NK-92 (cell line): Measurements from ENCODE around the gene PXMP4.

Experiments
- DNase-seq: peaks from one replicate; lab custom pipeline; 2025; ENCODE audit not compliant: unreplicated experiment; lab: John Stamatoyannopoulos, UW

The PXMP4 gene

GRCh38 chr20:33670715-33671499 lies 49.2 kb downstream of the PXMP4 start:
- DNase-seq = no peak

GRCh38 chr20:33669873-33670640 lies 50.1 kb downstream of the PXMP4 start:
- DNase-seq = no peak

- DNase-seq = no peak
Observed at GRCh38 chr20:33669224-33669623, 50.9 kb downstream of the PXMP4 start.

GRCh38 chr20:33668466-33669155 lies 51.5 kb downstream of the PXMP4 start:
- DNase-seq = no peak

GRCh38 chr20:33667676-33668465 lies 52.2 kb downstream of the PXMP4 start:
- DNase-seq = no peak

GRCh38 chr20:33667245-33667675 lies 52.9 kb downstream of the PXMP4 start:
- no peak for DNase-seq

GRCh38 chr20:33666293-33667244 lies 53.5 kb downstream of the PXMP4 start, which contains the start of gene ACTL10:
Gene ACTL10, plus strand, starts transcription at chr20:33666943. Its CDS starts 555 bp downstream, at chr20:33667498.
- no peak for DNase-seq

GRCh38 chr20:33664762-33665144 lies 55.4 kb downstream of the PXMP4 start:
- no peak for DNase-seq

- DNase-seq = no peak
Observed at GRCh38 chr20:33664085-33664761, 55.9 kb downstream of the PXMP4 start.

GRCh38 chr20:33663161-33664084 lies 56.7 kb downstream of the PXMP4 start:
- DNase-seq = no peak

- DNase-seq = no peak
Observed at GRCh38 chr20:33662172-33662571, 57.9 kb downstream of the PXMP4 start, which contains the start of gene C20orf144. Gene C20orf144, plus strand, starts transcription at chr20:33662327. Its CDS starts 19 bp downstream, at chr20:33662346.

GRCh38 chr20:33660685-33661058 lies 59.4 kb downstream of the PXMP4 start:
- no peak for DNase-seq

- no peak for DNase-seq
Observed at GRCh38 chr20:33660035-33660684, 60.0 kb downstream of the PXMP4 start.

- DNase-seq = no peak
Observed at GRCh38 chr20:33659341-33660034, 60.6 kb downstream of the PXMP4 start.

GRCh38 chr20:33658929-33659328 lies 61.2 kb downstream of the PXMP4 start:
- DNase-seq = no peak

GRCh38 chr20:33658510-33658909 lies 61.6 kb downstream of the PXMP4 start:
- no peak for DNase-seq

- DNase-seq = no peak
Observed at GRCh38 chr20:33657704-33658095, 62.4 kb downstream of the PXMP4 start.
